Psoas muscle (tissue), 8 donors: Measurements from ENCODE around the gene PMPCA. TPM values are rescaled to one million over a fixed set of nuclear protein-coding genes. Genes with fewer than 3 reads are reported as not detected.
A peak's percentile ranks its signal among the peaks of the same experiment; 100 is the strongest.

Source experiments
- ATAC-seq, 4 donors: fragments of 200-7000 bp; cut with Tn5 transposase; one replicate each; pipeline ENCODE4 v1.9.1; 2020; ENCODE audit warnings: moderate library complexity in 3 of 4, mild to moderate bottlenecking in 2 of 4
- DNase-seq, 2 donors: peaks; one replicate each; pipeline ENCODE4 v3.0.0-alpha.2; 2020
- H3K27ac ChIP-seq: fragments of 200-600 bp; one replicate; pipeline ENCODE4 v1.8.0; 2022
- H3K27me3 ChIP-seq, 3 donors: fragments of 200-600 bp in 1 of 3; one replicate each; pipeline versions ENCODE4 v1.6.1 to v1.8.0; 2013 to 2022; ENCODE audit warnings: low read length in 2 of 3, mild to moderate bottlenecking in 2 of 3, moderate library complexity in 1 of 3; ENCODE audit not compliant: insufficient read depth in 3 of 3
- H3K36me3 ChIP-seq, 2 donors: fragments of 200-600 bp in 1 of 2; one replicate each; pipeline versions ENCODE4 v1.6.1 to v1.8.0; 2013 to 2022; ENCODE audit warnings: low read depth in 1 of 2, mild to moderate bottlenecking in 1 of 2, moderate library complexity in 1 of 2; ENCODE audit not compliant: insufficient read depth in 1 of 2
- H3K4me1 ChIP-seq: fragments of 200-600 bp; one replicate; pipeline ENCODE4 v1.8.0; 2022
- H3K4me3 ChIP-seq: fragments of 200-600 bp; one replicate; pipeline ENCODE4 v1.8.0; 2022; ENCODE audit warnings: mild to moderate bottlenecking
- H3K9me3 ChIP-seq: fragments of 200-600 bp; one replicate; pipeline ENCODE4 v1.8.0; 2022
- CTCF ChIP-seq: fragments of 200-600 bp; IDR thresholded peaks from one replicate; pipeline ENCODE4 v1.8.0; 2022; ENCODE audit warnings: antibody characterized with exemption
- WGBS, 3 donors: extraction: QIAGEN DNeasy Blood & Tissue Kit; methylation state at CpG; one replicate each; pipeline versions ENCODE4 v1.1.6 to v1.1.7; 2013; 5-methylcytosine and 5-hydroxymethylcytosine counted together
- intact Hi-C, 2 donors: fragments of 100-400 bp; cut with DNase I; formaldehyde crosslinking; loops; one replicate each; pipeline versions ENCODE4 v1.11.0 to v1.14.2; 2022
- polyA plus RNA-seq, 3 donors: library from polyadenylated mRNA; stranded (reverse); fragments of 200-250 nt; gene quantifications; one replicate each; pipeline ENCODE4 v1.2.3, GENCODE V29; 2013
- total RNA-seq, 4 donors: library from RNA; stranded (reverse); fragmentation: NEBNext Ultra II Directional in 2 of 4; extraction: Animal tissue kit (Norgen Biotek cat#: 25700) in 2 of 4; gene quantifications; one replicate each; pipeline versions ENCODE4 v1.2.1 to v1.2.4, GENCODE V29; 2021 to 2023
- donor health status: healthy with polysubstance abuse.
- donor health status: DM: no; HTN: no; CAD: no; lungs with moderate emphysema.
- donor health status: Bipolar disorder and iron deficiency.
- donor health status: healthy.
- donor health status: DM: yes; HTN: yes; CAD: no.
- donor health status: DM: no; HTN: no; CAD: no.
- donor health status: DM: no; HTN: no; CAD: no.
- donor health status: DM: yes; HTN: yes; CAD: no.

PMPCA gene
- total and polyA plus RNA-seq, 7 donors = 42.4 to 116 (median 63.6) TPM

DNA sequence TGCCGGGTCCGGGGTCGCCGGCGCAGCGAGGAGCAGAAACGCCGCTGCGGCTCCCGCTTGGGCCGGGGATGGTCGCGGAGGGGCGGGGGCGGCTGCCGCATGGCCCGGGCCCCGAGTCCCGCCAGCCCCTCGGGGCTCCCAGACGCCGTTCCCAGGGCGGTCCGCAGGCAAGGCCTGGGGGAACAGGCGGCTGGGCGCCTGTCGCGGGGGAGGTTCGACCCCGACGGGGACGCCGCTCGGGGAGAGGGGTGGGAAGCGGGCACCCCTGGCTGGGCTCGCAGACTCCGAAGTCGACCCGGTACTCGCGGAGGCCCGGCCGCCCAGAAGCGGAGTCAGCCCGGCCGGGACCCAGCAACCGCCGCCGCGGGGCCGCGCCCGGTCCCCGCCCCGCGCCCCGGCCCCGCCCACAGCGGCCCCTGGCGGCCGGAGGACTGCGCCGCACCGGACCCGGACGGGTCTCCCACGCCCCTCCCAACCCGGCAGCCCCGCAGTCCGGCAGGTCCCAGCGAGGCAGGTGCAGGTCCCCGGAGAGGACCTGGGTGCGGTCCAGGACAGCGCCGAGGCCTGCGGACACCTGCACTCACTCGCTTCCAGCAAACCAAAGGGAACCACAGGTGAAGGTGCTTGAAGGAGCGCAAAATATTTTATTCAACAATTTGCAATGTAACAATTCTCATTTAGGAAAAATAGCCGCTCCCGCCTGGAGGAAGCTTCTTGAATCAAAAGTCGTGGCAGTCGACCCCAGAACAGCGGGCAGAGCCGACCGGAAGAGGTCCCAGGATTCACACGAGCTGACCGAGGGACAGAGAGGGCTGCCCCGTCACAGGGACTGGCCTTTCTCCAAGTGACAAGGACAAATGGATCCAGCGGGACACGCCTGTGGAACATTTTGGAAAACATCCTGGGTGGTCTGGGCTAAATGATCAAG lies 29.3 kb downstream of the PMPCA start, which contains the start of gene INPP5E:
Gene INPP5E (minus strand): TSS at position 365 of the 928 bp plus-strand sequence. CDS start 426 bp downstream, outside the sequence.
- WGBS, 3 donors = 2 to 6% (median 5%) methylated on average over 45 to 90 of the region's 90 CpGs
- ATAC-seq (peak; percentile 83 to 90 (median 88)), DNase-seq (peak; percentile 81 to 87)
- peak within 1 kb of the TSS; percentile 79 for H3K27ac ChIP-seq
- intact Hi-C loops = loop anchor here in 1 of 2 donors (5.0 kb wide), 1 partner anchor 38 kb away; no protein-coding TSS in a partner anchor
- TF ChIP-seq CTCF = peak; percentile 90
- no peaks in the 10 kb centered on the region for H3K27me3 ChIP-seq
- H3K4me1 ChIP-seq = peaks cover 26% of the 10 kb centered on the region
- peaks cover 0 to 54% of the 10 kb centered on the region in 2 donors for H3K36me3 ChIP-seq
- H3K9me3 ChIP-seq = no peaks in the 10 kb centered on the region
- peak within 1 kb of the TSS; percentile 95 for H3K4me3 ChIP-seq

DNA sequence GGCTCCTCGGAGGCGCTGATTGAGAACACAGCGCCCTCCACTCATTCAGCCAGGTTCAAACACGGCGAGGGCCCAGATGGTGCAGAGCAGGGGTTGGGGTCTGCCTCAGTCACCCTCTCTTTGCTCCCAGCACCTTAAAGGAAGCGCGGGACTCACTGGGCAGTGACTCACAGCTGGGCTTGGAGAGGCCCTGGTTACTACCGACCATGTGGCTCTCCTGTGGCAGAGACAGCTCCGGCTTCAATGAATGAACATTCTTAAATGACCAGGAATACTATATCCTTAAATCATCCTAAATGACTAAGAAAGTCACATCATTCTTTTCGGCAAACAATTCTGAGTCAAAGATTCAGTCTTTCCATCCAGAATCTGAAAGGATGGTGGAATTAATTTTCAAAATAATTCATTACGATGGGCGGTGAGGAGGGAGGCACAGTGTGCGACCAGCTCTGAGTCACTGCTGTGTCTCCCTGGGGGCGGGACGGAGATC lies 30.8 kb downstream of the PMPCA start:
- TF ChIP-seq CTCF = no peak
- Histone ChIP-seq H3K27ac (no peak overlapping the region), H3K4me1 (peaks cover 26% of the 10 kb centered on the region), H3K36me3 (peaks cover 0 to 64% of the 10 kb centered on the region in 2 donors), H3K27me3 (no peaks in the 10 kb centered on the region), H3K4me3 (no peak overlapping the region), H3K9me3 (no peaks in the 10 kb centered on the region)
- ATAC-seq = no peak
- 87 to 89% (median 88%) methylated on average over 15 of the region's 15 CpGs for WGBS, 3 donors
- DNase-seq = no peak
- intact Hi-C loops = loop anchor here in 1 of 2 donors (5.0 kb wide), 1 partner anchor 36 kb away; no protein-coding TSS in a partner anchor

DNA sequence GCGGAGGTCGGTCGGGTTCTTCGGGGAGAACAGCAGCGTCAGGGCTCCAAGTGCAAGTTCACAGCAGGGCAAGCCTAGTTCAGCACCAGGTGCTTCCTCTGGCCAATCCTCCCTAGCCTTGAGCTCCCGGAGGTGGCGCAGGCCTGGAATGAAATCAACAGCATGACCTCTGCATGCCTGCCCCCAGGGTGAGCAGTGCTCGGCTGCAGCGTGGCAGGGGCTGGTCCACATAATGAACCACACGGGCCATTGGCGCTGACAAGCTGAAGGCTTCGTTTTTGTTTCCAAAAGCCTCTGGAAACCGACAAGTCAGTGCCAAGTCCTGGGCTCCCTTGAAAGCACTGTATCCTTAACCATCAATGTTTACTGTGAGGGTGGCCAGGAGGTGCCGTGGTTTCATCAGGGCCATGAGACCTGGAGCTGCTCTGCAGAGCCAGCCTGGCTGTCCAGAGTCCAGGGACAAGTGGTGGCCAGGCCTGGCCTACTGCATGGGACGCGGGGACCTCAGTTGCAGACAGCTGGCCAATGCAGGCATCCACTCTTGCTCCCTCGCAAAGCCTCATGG lies 31.3 kb downstream of the PMPCA start:
- Histone ChIP-seq H3K9me3 (no peaks in the 10 kb centered on the region), H3K36me3 (peaks cover 3 to 67% of the 10 kb centered on the region in 2 donors), H3K4me1 (peaks cover 23% of the 10 kb centered on the region), H3K4me3 (no peak overlapping the region), H3K27ac (no peak overlapping the region), H3K27me3 (no peaks in the 10 kb centered on the region)
- DNase-seq = no peak
- intact Hi-C loops = loop anchor here in 1 of 2 donors (5.0 kb wide), 1 partner anchor 36 kb away; no protein-coding TSS in a partner anchor
- 71 to 78% (median 71%) methylated on average over 17 of the region's 17 CpGs for WGBS, 3 donors
- no peak for TF ChIP-seq CTCF
- ATAC-seq = no peak

GRCh38 chr9:136442265-136442664 lies 31.8 kb downstream of the PMPCA start:
- 80 to 83% (median 80%) methylated on average over 5 of the region's 5 CpGs for WGBS, 3 donors
- H3K27ac ChIP-seq = no peak overlapping the region
- H3K27me3 ChIP-seq = no peaks in the 10 kb centered on the region
- no peak for DNase-seq
- no peak for ATAC-seq
- no peak overlapping the region for H3K4me3 ChIP-seq
- H3K9me3 ChIP-seq = no peaks in the 10 kb centered on the region
- intact Hi-C loops = loop anchor here in 1 of 2 donors (5.0 kb wide), 1 partner anchor 35 kb away; no protein-coding TSS in a partner anchor
- H3K36me3 ChIP-seq = peaks cover 7 to 70% of the 10 kb centered on the region in 2 donors
- no peak for TF ChIP-seq CTCF
- peaks cover 18% of the 10 kb centered on the region for H3K4me1 ChIP-seq
